ENCODE data around the gene TBX19. TPM values are rescaled to one million over a fixed set of nuclear protein-coding genes. Genes with fewer than 3 reads are reported as not detected.

The TBX19 gene
- total and polyA plus RNA-seq, 2 of the 4 experiments (the other 2 are of a cell fraction) = 0.18 to 0.89 TPM

DNA sequence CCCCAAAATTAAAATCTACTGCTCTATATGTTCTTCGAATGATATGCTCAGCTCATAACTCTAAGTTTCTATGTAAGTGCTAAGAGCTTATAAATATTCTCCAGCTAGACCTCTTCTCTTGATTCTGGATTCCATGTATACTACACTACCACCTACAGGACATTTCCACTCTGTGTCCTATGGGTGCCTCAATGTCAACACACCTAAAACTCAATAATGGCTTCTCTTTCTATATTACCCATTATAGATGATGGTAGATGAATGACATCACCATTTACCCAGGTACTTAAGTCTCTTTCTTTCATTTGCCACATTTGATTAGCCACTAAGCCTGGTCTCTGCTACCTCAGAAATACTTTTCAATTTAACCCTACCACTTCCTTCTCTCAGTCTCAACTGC lies 41.3 kb downstream of the TBX19 start:
- intact Hi-C loops (cut with micrococcal nuclease) (loop anchor here (5.0 kb wide), 1 partner anchor 95 kb away; the partner anchor contains the start of gene SFT2D2), dilution Hi-C loops (cut with HindIII; ENCODE audit: low sequenced_read_pairs, unreplicated experiment) (no loop called here), in situ Hi-C loops (cut with MboI; ENCODE audit: low sequenced_read_pairs) (no loop called here)
- Histone ChIP-seq H3K56ac (ENCODE audit: extremely low read depth, insufficient read depth, low read length) (no peak overlapping the region), H3K18ac (ENCODE audit: low read depth, low read length) (no peak overlapping the region), H3K4me1 (ENCODE audit: control insufficient read depth, insufficient read depth, low read length) (peaks cover 4% of the 10 kb centered on the region; the same call in 1 of the 2 replicates), H3K4ac (ENCODE audit: low read depth, low read length) (no peak overlapping the region), H4K8ac (ENCODE audit: low read depth in 2 of 2, low read length in 2 of 2) (no peak overlapping the region), H3K36me3 (ENCODE audit: control insufficient read depth, insufficient read depth, low read length) (no peaks in the 10 kb centered on the region), H3K4me2 (ENCODE audit: low read depth, low read length) (no peak overlapping the region), H3K27ac (ENCODE audit: insufficient read depth, low read length) (no peak overlapping the region), H2AFZ (replicated peaks; ENCODE audit: low read length, poor library complexity) (no peak overlapping the region), H2BK20ac (ENCODE audit: low read depth, low read length) (no peak overlapping the region), H2AK5ac (ENCODE audit: low read depth, low read length) (no peak overlapping the region), H3K23ac (ENCODE audit: low read depth, low read length) (no peak overlapping the region), H4K20me1 (ENCODE audit: insufficient read depth, low read length) (no peaks in the 10 kb centered on the region), H3K27me3 (ENCODE audit: control insufficient read depth, insufficient read depth, low read length) (no peaks in the 10 kb centered on the region), H3K79me1 (ENCODE audit: low read depth in 1 of 2, low read length in 2 of 2) (no peaks in the 10 kb centered on the region), H3K9me1 (ENCODE audit: insufficient read depth, low read length) (peaks cover 4% of the 10 kb centered on the region; the same call in 1 of the 2 replicates), H3K9ac (ENCODE audit: low read depth, low read length) (no peak overlapping the region), H3K14ac (replicated peaks; ENCODE audit: low read depth, low read length) (no peak overlapping the region), H2BK15ac (ENCODE audit: low read depth, low read length) (no peak overlapping the region), H2AK9ac (replicated peaks; ENCODE audit: low read depth, low read length, poor library complexity) (no peak overlapping the region), H2BK5ac (ENCODE audit: low read depth, low read length, poor library complexity, severe bottlenecking) (no peak overlapping the region), H3K9me3 (ENCODE audit: control insufficient read depth, insufficient read depth, low read length) (no peaks in the 10 kb centered on the region), H4K5ac (ENCODE audit: low read depth, low read length) (no peak overlapping the region), H3K4me3 (ENCODE audit: insufficient read depth, low read depth, low read length) (no peak overlapping the region), H2BK120ac (ENCODE audit: low read depth, low read length) (no peak overlapping the region), H4K91ac (ENCODE audit: insufficient read depth, low read depth, low read length) (no peak overlapping the region)
- WGBS, 2 experiments (ENCODE audit: extremely low coverage in 2 of 2, insufficient read length in 1 of 2) = no CpG with 5 or more reads among the region's 1 CpG
- no TSS peak for BruUV-seq (replicated peaks)
- DNase-seq = peak; percentile 41
- ChIA-PET POLR2A (ENCODE audit: unreplicated experiment) (no interaction called here), CTCF (interaction anchor here (1.3 kb wide), 1 partner anchor 12 kb away, joined by 3 read pairs; no protein-coding TSS in a partner anchor)
- ATAC-seq (ENCODE audit: low read depth) = no peak
- TF ChIP-seq CHD1 (IDR thresholded peaks at IDR 0.05; ENCODE audit: low read depth, low read length) = no peak
- TF ChIP-seq RAD21 (IDR thresholded peaks at IDR 0.05; ENCODE audit: low read length) = peak; percentile 26; the same call in 1 of the 2 replicates
- no peak for TF ChIP-seq RCOR1 (IDR thresholded peaks at IDR 0.05; ENCODE audit: insufficient replicate concordance, low read length)
- TF ChIP-seq SMC3 (IDR thresholded peaks at IDR 0.05; ENCODE audit: low read depth, low read length) = no peak
- TF ChIP-seq, protein P1, sequence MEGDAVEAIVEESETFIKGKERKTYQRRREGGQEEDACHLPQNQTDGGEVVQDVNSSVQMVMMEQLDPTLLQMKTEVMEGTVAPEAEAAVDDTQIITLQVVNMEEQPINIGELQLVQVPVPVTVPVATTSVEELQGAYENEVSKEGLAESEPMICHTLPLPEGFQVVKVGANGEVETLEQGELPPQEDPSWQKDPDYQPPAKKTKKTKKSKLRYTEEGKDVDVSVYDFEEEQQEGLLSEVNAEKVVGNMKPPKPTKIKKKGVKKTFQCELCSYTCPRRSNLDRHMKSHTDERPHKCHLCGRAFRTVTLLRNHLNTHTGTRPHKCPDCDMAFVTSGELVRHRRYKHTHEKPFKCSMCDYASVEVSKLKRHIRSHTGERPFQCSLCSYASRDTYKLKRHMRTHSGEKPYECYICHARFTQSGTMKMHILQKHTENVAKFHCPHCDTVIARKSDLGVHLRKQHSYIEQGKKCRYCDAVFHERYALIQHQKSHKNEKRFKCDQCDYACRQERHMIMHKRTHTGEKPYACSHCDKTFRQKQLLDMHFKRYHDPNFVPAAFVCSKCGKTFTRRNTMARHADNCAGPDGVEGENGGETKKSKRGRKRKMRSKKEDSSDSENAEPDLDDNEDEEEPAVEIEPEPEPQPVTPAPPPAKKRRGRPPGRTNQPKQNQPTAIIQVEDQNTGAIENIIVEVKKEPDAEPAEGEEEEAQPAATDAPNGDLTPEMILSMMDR (conservative IDR thresholded peaks at IDR 0.05; ENCODE audit: low read depth, low read length) = peak; percentile 33; the same call in 1 of the 2 replicates
